ENCODE data around the gene AGBL4. TPM values are rescaled to one million over a fixed set of nuclear protein-coding genes. Genes with fewer than 3 reads are reported as not detected.

AGBL4 gene
- total RNA-seq, 2 donors from 2014 or later = not detected

GRCh38 chr1:48619539-48619938, 1404.2 kb downstream of the AGBL4 start:
- no peak for TF ChIP-seq CTCF (IDR thresholded peaks at IDR 0.05)
- no peaks in the 10 kb centered on the region for H3K4me1 ChIP-seq (ENCODE audit: control insufficient read depth in 1 of 2, low read depth in 2 of 2)
- H3K4me3 ChIP-seq = no peak overlapping the region
- DNase-seq (ENCODE audit: low spot score) (no peak), ATAC-seq (ENCODE audit: insufficient number of reproducible peaks, low FRiP score, low read depth) (no peak)
- no peak overlapping the region for H3K27ac ChIP-seq
- no peaks in the 10 kb centered on the region for H3K27me3 ChIP-seq (replicated peaks; ENCODE audit: insufficient read depth)
- H3K36me3 ChIP-seq = no peaks in the 10 kb centered on the region
- H3K9me3 ChIP-seq = no peaks in the 10 kb centered on the region

GRCh38 chr1:48617252-48617651, 1406.5 kb downstream of the AGBL4 start:
- no peak for ATAC-seq (ENCODE audit: insufficient number of reproducible peaks, low FRiP score, low read depth)

GRCh38 chr1:48616710-48617109, 1407.0 kb downstream of the AGBL4 start:
- no peak for TF ChIP-seq CTCF (IDR thresholded peaks at IDR 0.05)
- no peak for ATAC-seq (ENCODE audit: insufficient number of reproducible peaks, low FRiP score, low read depth)
- H3K4me1 ChIP-seq (ENCODE audit: control insufficient read depth in 1 of 2, low read depth in 2 of 2) = no peaks in the 10 kb centered on the region
- H3K27me3 ChIP-seq (replicated peaks; ENCODE audit: insufficient read depth) = no peaks in the 10 kb centered on the region
- no peak overlapping the region for H3K4me3 ChIP-seq
- H3K9me3 ChIP-seq = no peaks in the 10 kb centered on the region
- no peaks in the 10 kb centered on the region for H3K36me3 ChIP-seq
- no peak overlapping the region for H3K27ac ChIP-seq
- DNase-seq (ENCODE audit: low spot score) = no peak

More at GRCh38 chr1:48617252-48617651, 1406.5 kb downstream of the AGBL4 start:
- Histone ChIP-seq H3K9me3 (no peaks in the 10 kb centered on the region), H3K27me3 (replicated peaks; ENCODE audit: insufficient read depth) (no peaks in the 10 kb centered on the region), H3K36me3 (no peaks in the 10 kb centered on the region), H3K4me1 (ENCODE audit: control insufficient read depth in 1 of 2, low read depth in 2 of 2) (no peaks in the 10 kb centered on the region), H3K4me3 (no peak overlapping the region), H3K27ac (no peak overlapping the region)
- no peak for DNase-seq (ENCODE audit: low spot score)
- no peak for TF ChIP-seq CTCF (IDR thresholded peaks at IDR 0.05)

GRCh38 chr1:48611841-48612240, 1411.9 kb downstream of the AGBL4 start:
- H3K36me3 ChIP-seq = no peaks in the 10 kb centered on the region
- no peaks in the 10 kb centered on the region for H3K9me3 ChIP-seq
- no peak for TF ChIP-seq CTCF (IDR thresholded peaks at IDR 0.05)
- no peaks in the 10 kb centered on the region for H3K27me3 ChIP-seq (replicated peaks; ENCODE audit: insufficient read depth)
- no peak overlapping the region for H3K4me3 ChIP-seq
- no peak overlapping the region for H3K27ac ChIP-seq
- H3K4me1 ChIP-seq (ENCODE audit: control insufficient read depth in 1 of 2, low read depth in 2 of 2) = peaks cover 7% of the 10 kb centered on the region in 2 donors
- no peak for ATAC-seq (ENCODE audit: insufficient number of reproducible peaks, low FRiP score, low read depth)
- no peak for DNase-seq (ENCODE audit: low spot score)

- no peaks in the 10 kb centered on the region for H3K9me3 ChIP-seq
- TF ChIP-seq CTCF (IDR thresholded peaks at IDR 0.05) = no peak
- H3K4me3 ChIP-seq = no peak overlapping the region
- H3K27me3 ChIP-seq (replicated peaks; ENCODE audit: insufficient read depth) = no peaks in the 10 kb centered on the region
- peaks cover 7% of the 10 kb centered on the region in 2 donors for H3K4me1 ChIP-seq (ENCODE audit: control insufficient read depth in 1 of 2, low read depth in 2 of 2)
- no peak for DNase-seq (ENCODE audit: low spot score)
- H3K36me3 ChIP-seq = no peaks in the 10 kb centered on the region
- H3K27ac ChIP-seq = peak overlapping the region in 1 of 2 donors; percentile 19
- peak; percentile 10 for ATAC-seq (ENCODE audit: insufficient number of reproducible peaks, low FRiP score, low read depth)
Measured at GRCh38 chr1:48610628-48611542, 1412.9 kb downstream of the AGBL4 start.
